GOT3 (cell line): Measurements from ENCODE around the gene CHCHD6.
"Not testable (repeated sequence)": the region's sequence is repeated elsewhere in the genome, so short reads cannot be mapped to it uniquely, and the experiment has no call there.

ENCODE experiments used
- DNase-seq: peaks from one replicate; lab custom pipeline; 2025; ENCODE audit warnings: mixed read lengths; lab: John Stamatoyannopoulos, UW

Gene CHCHD6

DNA sequence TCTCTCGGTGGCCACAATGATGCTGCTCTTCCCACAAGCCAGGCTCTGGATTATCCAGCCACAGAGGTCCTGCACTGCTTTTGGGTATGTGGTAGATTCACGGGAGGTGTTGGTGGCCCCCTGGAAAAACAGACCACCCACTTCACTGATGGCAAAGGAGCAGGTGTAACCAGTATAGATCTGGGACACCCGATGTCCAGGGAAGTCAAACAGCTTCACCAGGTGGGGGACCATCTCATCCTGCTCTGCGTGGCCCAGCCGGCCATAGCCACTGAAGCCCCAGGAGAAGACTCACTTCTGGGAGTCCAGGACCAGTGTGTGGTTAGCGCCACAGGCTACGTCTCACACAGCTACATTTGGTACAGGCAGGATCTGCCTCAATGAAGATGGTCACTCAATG is 62.6 kb downstream of the CHCHD6 start:
- DNase-seq: no peak

DNA sequence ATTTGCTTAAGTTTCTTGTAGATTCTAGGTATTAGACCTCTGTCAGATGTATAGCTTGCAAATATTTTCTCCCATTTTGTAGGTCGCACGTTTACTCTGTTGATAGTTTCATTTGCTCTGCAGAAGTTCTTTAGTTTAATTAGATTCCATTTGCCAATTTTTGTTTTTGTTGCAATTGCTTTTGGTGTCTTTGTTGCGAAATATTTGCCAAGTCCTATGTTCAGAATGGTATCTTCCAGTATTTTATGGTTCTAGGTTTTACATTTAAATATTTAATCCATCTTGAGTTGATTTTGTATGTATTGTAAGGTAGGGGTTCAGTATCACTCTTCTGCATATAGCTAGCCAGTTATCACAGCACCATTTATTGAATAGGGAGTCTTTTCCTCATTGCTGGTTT is 64.9 kb downstream of the CHCHD6 start:
- no peak for DNase-seq

DNA sequence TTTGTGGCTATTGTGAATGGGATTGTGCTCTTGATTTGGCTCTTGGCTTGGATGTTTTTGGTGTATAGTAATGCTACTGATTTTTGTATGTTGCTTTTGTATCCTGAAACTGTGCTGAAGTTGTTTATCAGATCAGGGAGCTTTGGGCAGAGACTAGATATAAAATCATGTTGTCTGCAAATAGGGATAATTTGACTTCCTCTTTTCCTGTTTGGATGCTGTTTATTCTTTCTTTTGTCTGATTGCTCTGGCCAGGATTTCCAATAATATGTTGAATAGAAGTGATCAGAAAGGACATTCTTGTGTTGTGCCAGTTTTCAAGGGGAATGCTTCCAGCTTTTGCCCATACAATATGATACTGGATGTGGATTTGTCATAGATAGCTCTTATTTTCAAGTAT is 66.1 kb downstream of the CHCHD6 start:
- no peak for DNase-seq

- DNase-seq: no peak
These were observed 69.1 kb downstream of the CHCHD6 start for GRCh38 chr3:126773167-126773566.

- no peak for DNase-seq
These were observed 69.7 kb downstream of the CHCHD6 start for GRCh38 chr3:126773783-126774182.

GRCh38 chr3:126777366-126777765 is 73.3 kb downstream of the CHCHD6 start:
- DNase-seq: no peak

DNA sequence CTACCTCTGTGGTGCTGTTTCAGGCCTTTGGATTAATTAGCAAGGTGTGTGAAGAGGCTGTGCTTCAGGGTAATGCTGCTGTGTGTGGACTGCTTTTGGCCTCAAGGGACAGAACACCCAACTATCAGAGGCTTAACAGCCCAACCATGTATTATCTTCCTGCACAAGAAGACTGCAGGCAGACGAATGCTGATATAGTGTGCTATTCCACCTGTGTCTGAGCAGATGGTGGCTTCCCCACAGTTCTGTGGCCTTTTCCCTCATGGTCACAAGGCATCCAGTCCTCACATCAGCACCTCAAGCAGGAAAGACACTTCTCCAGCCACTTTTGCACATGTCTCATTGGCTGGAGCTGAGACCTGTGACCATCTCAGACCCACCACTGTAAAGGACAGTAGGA is 76.6 kb downstream of the CHCHD6 start:
- DNase-seq: no peak

- no peak for DNase-seq
These were observed 77.4 kb downstream of the CHCHD6 start for GRCh38 chr3:126781406-126781805.

DNA sequence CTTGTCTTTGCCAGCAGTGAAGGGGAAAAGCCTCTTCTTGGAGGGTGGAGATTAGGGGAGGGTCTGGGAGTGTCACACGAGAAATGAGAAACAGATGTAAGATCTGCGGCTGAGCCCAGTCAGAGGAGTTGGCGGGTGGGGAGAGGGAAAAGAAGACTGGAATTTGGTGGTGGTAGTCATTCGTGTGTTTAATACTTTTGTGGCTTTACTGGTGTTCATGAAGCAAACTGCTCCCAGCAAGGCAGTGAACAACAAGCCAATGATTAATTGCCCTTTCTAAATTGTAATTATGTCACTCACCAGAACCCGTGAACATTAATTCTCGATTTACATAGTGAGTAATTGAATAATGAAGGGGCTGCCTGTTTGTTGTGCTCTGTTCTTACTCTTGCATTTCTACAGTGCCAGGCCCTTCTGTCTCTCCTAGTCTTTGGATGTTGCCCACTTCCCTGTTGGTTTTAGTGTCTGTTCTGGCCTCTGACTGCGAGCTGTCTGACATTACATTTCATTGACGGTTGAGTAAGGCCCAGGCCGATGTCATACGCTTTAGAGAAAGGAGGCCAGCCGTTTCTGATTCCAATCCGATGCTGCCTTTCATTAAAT is 78.0 kb downstream of the CHCHD6 start:
- DNase-seq: no peak

- no peak for DNase-seq
These were observed 78.5 kb downstream of the CHCHD6 start for GRCh38 chr3:126782536-126782935.

DNA sequence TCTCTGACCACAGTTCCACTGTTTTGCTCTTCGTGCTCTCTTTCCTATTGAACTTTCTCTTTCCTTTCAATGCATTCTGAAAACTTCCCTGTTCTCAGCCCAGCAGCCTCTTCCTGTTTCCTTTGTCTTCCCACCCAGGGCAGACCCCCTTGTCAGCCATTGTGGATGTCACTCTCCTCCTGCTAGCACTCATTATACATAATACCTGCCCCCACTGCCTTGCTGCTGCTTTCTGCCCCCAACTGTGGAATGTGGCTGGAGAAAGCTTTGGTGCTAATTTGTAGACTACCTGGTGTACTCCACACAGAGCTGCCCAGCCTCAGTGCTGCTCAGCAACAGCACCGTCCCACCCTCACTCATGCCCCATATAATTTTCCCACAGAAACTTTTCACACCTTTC is 80.2 kb downstream of the CHCHD6 start:
- DNase-seq: no peak

- not testable (repeated sequence) for DNase-seq
These were observed 87.3 kb downstream of the CHCHD6 start for GRCh38 chr3:126791320-126791719.

DNA sequence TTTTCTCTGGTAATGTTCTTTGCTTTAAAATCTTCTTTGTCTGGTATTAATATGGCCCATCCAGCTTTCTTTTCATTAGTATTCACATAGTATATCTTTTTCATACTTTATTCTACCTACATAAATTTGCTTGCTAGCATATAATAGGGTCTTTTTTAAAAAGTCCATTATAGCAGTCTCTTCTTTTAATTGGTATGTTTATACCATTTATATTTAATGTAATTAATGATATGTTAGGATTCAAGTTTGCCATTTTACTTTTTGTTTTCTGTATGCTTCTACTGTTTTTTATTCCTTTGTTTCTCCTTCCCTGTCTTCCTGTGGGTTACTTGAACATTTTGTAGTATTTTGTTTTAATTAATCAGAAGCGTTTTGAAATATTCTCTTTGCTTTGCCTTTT is 89.0 kb downstream of the CHCHD6 start:
- no peak for DNase-seq

GRCh38 chr3:126797563-126797962 is 93.5 kb downstream of the CHCHD6 start:
- DNase-seq: no peak

GRCh38 chr3:126798521-126798920 is 94.5 kb downstream of the CHCHD6 start:
- DNase-seq: no peak

DNA sequence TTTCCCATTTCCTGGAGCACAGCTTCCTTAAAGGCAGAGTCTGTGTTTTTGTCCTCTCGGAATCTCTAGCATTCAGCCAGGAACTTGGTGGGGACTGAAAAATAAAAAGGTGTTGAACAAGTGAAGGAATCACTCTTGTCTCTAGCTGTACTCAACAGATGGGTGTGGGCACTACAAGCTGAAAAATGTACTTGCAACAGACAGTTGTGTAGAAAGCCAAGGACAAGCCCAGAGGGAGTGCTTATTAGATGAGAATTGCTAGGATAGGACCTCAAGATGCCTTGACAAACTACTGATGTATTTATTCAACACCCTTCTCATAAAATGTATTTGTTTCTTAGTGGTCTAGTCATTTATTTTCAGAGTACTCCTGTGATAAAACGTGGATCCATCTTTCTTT is 95.1 kb downstream of the CHCHD6 start:
- no peak for DNase-seq

- not testable (repeated sequence) for DNase-seq
These were observed 97.3 kb downstream of the CHCHD6 start for GRCh38 chr3:126801312-126801711.

DNA sequence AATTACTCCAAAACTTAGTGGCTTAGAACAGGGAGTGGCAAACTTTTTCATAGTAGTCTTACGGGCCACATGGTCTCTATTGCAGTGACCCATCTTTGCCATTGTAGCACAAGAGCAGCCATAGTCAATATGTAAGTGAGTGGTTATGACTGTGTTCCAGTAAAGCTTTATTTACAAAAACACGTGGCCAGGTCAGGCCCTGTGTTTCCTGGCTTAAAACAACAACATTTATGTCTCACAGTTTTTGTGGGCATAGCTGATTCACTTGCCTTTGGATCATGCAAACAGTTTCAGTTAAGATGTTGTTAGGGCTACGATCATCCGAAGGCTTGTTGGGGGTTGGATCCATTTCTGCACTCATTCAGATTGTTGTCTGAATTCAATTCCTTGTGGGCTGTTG is 103.8 kb downstream of the CHCHD6 start:
- no peak for DNase-seq

DNA sequence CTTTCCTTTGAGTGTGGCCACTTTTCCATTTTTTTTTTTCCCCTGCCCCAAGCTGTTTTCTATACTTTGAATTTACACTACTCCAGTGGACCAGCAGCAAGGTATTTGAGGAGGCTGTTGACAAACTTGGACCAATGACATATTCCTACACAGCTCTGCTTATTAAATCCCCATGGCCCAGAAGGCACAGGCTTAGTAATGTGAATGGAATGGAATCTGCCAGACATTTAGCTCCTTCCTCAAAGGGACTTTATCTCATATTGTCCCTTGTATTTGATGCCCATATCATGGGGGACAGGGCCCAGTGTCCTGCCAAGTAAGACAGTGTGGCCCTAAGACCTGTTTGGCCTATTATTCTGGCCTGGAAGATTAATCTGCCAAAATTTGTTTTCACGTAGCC is 107.5 kb downstream of the CHCHD6 start:
- DNase-seq: no peak

DNA sequence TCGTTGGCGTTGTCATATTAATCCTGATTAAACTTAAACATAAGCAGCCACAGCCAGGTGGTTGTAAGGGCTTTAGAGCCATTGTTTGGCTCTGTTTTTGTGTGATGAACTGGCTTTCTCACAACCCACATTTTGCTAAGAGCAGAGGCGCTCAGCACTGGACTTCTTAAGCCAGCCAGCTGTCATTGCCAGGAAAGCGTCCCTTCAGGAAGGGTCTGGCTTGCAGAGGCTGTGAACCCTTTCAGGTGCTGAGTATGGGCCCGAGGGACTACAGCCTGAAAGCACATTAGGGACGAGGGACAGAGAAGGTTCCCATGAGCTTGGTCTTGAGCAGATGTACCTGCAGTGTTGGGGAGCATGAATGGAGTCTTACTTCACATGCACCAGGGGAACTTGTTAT is 112.3 kb downstream of the CHCHD6 start:
- no peak for DNase-seq

GRCh38 chr3:126816986-126817777 is 113.1 kb downstream of the CHCHD6 start:
- no peak for DNase-seq

DNA sequence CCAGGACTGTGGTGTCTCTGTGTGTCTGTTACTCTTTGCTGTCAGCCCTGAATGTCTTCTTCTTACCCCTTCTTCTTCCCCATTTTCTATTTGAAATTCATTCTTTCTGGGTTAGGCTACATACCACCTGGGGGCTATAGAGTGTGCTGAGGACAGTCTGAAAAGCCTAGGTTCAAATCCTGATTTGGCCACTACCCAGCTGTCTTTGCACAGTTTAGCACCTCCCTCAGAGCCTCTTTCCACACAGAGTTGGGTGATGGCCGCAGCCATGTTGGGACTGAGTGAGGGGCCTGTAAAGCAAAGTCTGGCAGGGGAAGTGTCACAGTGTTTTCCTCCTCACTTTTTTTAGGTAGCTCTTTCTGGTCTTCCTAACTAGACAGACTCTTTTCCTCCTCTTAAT is 113.7 kb downstream of the CHCHD6 start:
- no peak for DNase-seq

DNA sequence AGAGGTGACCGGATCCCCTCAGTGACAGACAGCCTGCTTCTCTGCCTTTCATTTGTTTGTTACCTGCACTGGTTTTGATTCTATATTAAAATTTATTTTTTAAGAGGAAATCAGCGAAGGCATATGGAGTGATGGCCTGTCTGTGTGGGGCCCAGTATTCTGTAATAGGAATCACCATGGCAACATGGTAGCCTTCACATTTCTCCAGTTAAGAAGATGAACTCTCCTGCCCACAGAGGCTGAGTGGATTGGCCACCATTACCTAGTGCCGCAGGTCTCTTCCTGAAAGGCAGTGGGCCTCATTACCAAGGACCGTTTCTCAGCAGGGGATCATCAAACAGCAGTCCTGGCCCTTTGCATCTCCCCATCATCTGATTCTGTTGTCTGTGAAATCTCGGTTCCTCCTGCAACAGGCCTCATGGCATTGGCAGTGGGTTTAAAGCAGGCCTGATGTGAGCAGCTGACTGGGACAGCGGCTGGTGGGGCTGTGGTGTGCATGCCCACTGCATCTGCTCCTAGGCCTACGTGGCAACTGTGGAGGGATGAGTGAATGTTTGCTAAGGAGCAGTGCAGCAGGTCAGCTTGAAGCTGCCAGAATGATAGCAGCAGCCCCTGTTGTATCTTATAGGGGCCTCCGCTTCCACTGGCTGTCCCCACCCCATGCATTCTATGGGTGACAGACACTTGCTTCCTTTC is 114.5 kb downstream of the CHCHD6 start:
- no peak for DNase-seq
